ENCODE data around the gene ADAMTSL1.

Gene ADAMTSL1

DNA sequence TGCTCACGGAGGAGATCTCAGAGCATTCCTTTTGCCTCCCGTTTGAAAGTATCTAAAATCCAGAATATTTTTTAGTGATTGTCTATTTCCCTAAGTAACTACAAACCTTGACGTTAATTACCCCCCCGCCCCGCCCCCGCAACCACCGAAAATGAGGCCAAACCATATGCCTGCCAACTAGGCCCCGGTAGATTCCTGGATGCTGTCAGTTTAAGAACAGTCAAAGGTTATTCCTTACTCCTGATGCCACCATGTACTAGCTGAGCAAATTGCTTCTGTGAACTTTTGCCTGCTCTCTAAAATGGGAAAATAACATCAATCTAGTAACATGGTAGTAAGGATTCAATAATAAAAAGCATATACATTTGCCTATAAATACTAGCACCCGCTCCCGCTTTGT lies 314.3 kb downstream of the ADAMTSL1 start:
- H3K9me3 ChIP-seq (ENCODE audit: low read length), result no peaks in the 10 kb centered on the region
- no peak overlapping the region for H3K9ac ChIP-seq (ENCODE audit: low read length)
- H3K27me3 ChIP-seq (ENCODE audit: control insufficient read depth in 1 of 2, insufficient read depth in 2 of 2, low read length in 2 of 2), result no peaks in the 10 kb centered on the region
- H3K36me3 ChIP-seq (ENCODE audit: insufficient read depth, low read length), result no peaks in the 10 kb centered on the region
- H3K4me3 ChIP-seq (ENCODE audit: low read depth in 1 of 2, low read length in 2 of 2), result no peak overlapping the region
- H3K27ac ChIP-seq (ENCODE audit: low read depth, low read length), result no peak overlapping the region
- H3K4me1 ChIP-seq (ENCODE audit: insufficient read depth, low read length), result peaks cover 19% of the 10 kb centered on the region

DNA sequence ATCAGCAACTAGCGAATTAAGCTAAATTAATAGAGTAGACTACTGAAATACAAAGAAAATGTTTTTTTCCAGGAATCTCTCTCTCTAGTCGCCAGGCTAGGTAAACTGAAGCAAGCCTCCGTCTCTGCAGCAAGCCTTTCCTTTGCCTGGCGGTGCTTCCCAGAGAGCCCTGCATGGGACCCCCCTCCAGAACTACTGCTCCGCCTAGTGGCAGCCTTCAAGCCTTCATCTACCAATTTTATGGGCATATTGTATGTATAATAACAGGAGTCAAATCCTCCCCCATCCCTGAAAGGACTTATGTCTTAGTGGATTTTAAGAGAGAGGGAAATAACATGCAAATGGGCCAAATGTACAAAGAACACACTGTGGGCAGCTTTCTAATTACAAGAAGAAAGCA lies 317.1 kb downstream of the ADAMTSL1 start:
- H3K27me3 ChIP-seq (ENCODE audit: control insufficient read depth in 1 of 2, insufficient read depth in 2 of 2, low read length in 2 of 2), result no peaks in the 10 kb centered on the region

DNA sequence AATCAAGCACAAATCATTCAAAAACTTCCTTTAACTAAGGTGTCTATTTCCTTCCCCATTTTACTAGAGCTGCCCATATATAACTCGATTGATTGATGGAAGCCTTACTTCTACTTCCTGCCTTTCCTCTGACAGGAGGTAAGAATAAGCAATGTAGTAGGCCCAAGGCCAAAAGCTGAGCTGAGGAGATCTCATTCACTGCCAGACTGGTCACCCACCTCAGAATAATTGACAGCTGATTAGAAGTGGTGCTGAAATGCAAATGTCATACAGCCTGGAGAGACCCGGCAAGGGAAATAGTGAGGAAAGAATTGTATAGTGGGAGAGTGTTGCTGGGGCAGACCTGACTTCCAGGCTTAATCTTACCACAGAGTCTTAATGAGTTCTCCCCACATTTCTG lies 319.2 kb downstream of the ADAMTSL1 start:
- H3K27me3 ChIP-seq (ENCODE audit: control insufficient read depth in 1 of 2, insufficient read depth in 2 of 2, low read length in 2 of 2), result no peaks in the 10 kb centered on the region
- no peak overlapping the region for H3K4me3 ChIP-seq (ENCODE audit: low read depth in 1 of 2, low read length in 2 of 2)
- no peaks in the 10 kb centered on the region for H3K36me3 ChIP-seq (ENCODE audit: insufficient read depth, low read length)
- H3K4me1 ChIP-seq (ENCODE audit: insufficient read depth, low read length), result no peaks in the 10 kb centered on the region
- no peak overlapping the region for H3K9ac ChIP-seq (ENCODE audit: low read length)
- no peaks in the 10 kb centered on the region for H3K9me3 ChIP-seq (ENCODE audit: low read length)
- no peak overlapping the region for H3K27ac ChIP-seq (ENCODE audit: low read depth, low read length)

More for the DNA sequence above, 317.1 kb downstream of the ADAMTSL1 start:
- Histone ChIP-seq H3K9ac (ENCODE audit: low read length) (no peak overlapping the region), H3K27ac (ENCODE audit: low read depth, low read length) (no peak overlapping the region), H3K36me3 (ENCODE audit: insufficient read depth, low read length) (no peaks in the 10 kb centered on the region), H3K9me3 (ENCODE audit: low read length) (no peaks in the 10 kb centered on the region), H3K4me1 (ENCODE audit: insufficient read depth, low read length) (peaks cover 17% of the 10 kb centered on the region), H3K4me3 (ENCODE audit: low read depth in 1 of 2, low read length in 2 of 2) (no peak overlapping the region)

DNA sequence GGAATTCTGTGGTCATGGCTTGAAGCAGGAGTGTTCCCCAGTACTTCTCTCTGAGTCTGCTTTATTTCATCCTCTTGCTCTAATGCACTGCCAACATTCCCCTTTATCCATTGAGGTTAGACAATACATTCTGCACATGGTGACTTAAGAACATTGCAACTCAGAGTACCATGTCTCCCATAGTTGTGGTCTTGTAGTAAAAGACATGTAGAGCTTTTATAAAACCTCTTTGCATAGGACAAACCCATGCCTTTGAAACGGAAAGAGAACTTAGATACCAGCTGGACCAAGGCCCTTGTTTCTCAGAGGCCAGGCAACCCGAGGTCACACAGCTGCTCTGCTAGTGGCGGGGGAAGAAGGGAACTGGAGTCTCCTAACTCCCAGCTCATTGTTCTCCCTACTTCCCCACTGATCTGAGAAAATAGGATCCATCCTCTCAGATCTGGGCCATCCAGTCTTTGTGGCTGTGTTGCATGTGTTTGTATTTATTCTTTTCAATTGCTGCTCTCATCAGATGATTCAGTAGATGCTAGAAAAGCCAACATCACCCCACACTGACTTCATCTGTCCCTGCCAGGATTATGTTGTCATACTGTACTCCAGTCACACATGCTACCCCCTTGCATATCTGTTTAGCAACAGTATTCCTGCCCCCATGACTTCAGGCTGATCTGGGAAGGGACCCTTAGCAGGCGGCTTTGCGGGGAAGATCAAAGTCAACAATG lies 322.2 kb downstream of the ADAMTSL1 start:
- H3K4me3 ChIP-seq (ENCODE audit: low read depth in 1 of 2, low read length in 2 of 2), result no peak overlapping the region
- no peaks in the 10 kb centered on the region for H3K4me1 ChIP-seq (ENCODE audit: insufficient read depth, low read length)
- H3K27ac ChIP-seq (ENCODE audit: low read depth, low read length), result no peak overlapping the region
- no peaks in the 10 kb centered on the region for H3K27me3 ChIP-seq (ENCODE audit: control insufficient read depth in 1 of 2, insufficient read depth in 2 of 2, low read length in 2 of 2)
- H3K9me3 ChIP-seq (ENCODE audit: low read length), result no peaks in the 10 kb centered on the region
- H3K36me3 ChIP-seq (ENCODE audit: insufficient read depth, low read length), result no peaks in the 10 kb centered on the region
- H3K9ac ChIP-seq (ENCODE audit: low read length), result no peak overlapping the region

DNA sequence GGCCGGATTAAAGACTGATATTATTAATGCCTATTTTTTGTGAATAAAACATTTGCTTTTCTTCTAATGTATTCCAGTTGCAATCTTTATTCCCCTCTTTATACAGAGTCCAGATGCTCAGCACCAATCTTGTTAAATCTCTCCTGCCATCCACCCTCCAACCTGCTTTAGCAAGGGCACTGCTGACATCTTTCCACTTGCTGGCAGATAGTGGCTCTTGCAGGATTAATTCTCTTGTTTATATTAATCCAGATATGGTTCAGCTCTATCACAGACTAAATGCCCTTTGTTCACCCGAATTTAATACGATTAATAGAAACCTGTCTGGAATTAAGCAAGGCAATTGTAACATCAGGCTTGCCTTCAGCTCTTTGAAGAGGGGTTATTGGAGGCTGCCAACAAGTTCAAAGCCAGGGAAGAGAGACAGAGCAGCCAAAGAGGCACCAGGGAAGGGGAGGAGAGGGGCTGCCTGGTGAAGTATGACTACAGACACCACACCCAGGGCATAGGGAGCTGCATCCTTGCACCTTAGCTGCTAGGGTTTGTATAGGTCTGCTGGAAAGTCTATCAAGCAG lies 322.8 kb downstream of the ADAMTSL1 start:
- Histone ChIP-seq H3K9ac (ENCODE audit: low read length) (no peak overlapping the region), H3K4me3 (ENCODE audit: low read depth in 1 of 2, low read length in 2 of 2) (no peak overlapping the region), H3K27me3 (ENCODE audit: control insufficient read depth in 1 of 2, insufficient read depth in 2 of 2, low read length in 2 of 2) (no peaks in the 10 kb centered on the region), H3K9me3 (ENCODE audit: low read length) (no peaks in the 10 kb centered on the region), H3K4me1 (ENCODE audit: insufficient read depth, low read length) (no peaks in the 10 kb centered on the region), H3K36me3 (ENCODE audit: insufficient read depth, low read length) (no peaks in the 10 kb centered on the region), H3K27ac (ENCODE audit: low read depth, low read length) (no peak overlapping the region)

DNA sequence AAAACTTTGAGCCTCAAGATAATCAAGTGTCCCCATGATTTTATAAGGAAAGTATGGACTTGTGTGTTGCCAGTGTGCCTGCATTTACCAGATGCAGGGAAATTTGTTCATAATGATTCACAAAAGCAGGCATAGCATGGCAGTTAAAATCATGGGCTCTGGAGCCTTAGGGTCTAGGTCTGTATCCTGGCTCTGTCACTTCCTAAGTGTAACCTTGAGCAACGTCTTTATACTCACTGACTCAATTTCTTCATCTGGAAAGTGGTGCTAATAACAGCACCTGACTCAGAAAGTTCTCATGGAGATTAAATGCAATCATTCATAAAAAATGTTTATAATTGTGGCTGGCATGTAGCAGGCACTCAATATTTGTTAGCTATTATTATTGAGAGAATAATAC lies 324.2 kb downstream of the ADAMTSL1 start:
- no peaks in the 10 kb centered on the region for H3K4me1 ChIP-seq (ENCODE audit: insufficient read depth, low read length)
- H3K36me3 ChIP-seq (ENCODE audit: insufficient read depth, low read length), result no peaks in the 10 kb centered on the region
- H3K9me3 ChIP-seq (ENCODE audit: low read length), result no peaks in the 10 kb centered on the region
- no peaks in the 10 kb centered on the region for H3K27me3 ChIP-seq (ENCODE audit: control insufficient read depth in 1 of 2, insufficient read depth in 2 of 2, low read length in 2 of 2)
- no peak overlapping the region for H3K4me3 ChIP-seq (ENCODE audit: low read depth in 1 of 2, low read length in 2 of 2)
- H3K27ac ChIP-seq (ENCODE audit: low read depth, low read length), result no peak overlapping the region
- no peak overlapping the region for H3K9ac ChIP-seq (ENCODE audit: low read length)

DNA sequence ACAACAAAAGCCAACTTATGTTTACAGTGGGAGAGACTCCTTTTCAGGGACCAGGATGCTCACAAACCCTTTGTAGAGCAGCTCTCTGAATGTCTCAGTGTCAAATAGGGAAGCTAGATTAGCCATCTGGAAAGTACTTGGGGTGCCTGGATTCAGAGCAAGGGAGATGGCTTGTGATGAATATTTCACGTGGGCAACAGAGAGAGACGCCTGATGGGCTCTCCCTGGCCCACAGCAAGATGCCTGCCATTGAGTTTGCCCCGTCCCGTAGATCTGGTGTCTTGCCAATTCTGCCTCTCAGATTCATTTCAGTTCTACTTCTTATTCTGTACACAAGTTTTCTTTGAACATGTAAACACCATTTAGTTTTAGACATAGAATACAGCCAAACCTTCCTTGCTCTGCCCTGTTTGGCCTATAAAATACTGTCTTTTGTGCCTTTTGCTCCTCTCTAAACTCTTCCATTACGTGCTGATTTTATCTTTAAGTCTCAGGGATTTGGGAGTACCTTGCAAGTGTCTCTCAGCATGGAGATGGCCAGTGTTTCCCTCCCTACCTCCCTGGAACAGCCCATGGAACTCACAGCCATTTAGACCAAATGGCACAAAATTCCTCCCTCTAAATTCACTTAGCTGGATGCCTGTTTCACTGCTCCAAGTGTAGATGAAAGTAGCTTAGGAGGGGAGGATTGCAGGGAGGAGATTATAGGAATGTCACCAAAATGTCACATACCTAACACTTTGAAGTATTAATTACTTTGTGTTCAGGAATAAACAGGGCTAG lies 324.7 kb downstream of the ADAMTSL1 start:
- Histone ChIP-seq H3K9me3 (ENCODE audit: low read length) (no peaks in the 10 kb centered on the region), H3K9ac (ENCODE audit: low read length) (no peak overlapping the region), H3K36me3 (ENCODE audit: insufficient read depth, low read length) (no peaks in the 10 kb centered on the region), H3K27me3 (ENCODE audit: control insufficient read depth in 1 of 2, insufficient read depth in 2 of 2, low read length in 2 of 2) (no peaks in the 10 kb centered on the region), H3K27ac (ENCODE audit: low read depth, low read length) (no peak overlapping the region), H3K4me3 (ENCODE audit: low read depth in 1 of 2, low read length in 2 of 2) (no peak overlapping the region), H3K4me1 (ENCODE audit: insufficient read depth, low read length) (no peaks in the 10 kb centered on the region)

DNA sequence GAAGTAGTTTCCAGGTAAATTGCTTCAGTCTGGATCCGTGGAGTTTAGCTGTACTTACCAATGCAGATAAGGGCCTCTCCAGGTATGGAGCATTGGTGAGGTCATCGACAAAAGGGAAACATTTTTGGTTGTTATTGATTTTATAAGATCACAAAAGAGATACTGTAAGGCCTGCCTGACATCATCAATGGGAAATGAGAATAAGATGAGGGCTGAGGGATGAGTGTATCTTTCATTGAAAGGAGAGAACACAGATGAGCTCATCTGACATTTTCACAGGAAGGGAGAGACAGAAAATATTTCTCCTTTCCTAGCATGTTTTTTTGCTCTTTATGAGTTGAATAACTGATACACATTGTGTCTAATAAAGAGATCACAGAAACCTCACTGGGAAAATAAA lies 325.5 kb downstream of the ADAMTSL1 start:
- Histone ChIP-seq H3K27ac (ENCODE audit: low read depth, low read length) (no peak overlapping the region), H3K36me3 (ENCODE audit: insufficient read depth, low read length) (no peaks in the 10 kb centered on the region), H3K9me3 (ENCODE audit: low read length) (no peaks in the 10 kb centered on the region), H3K9ac (ENCODE audit: low read length) (no peak overlapping the region), H3K27me3 (ENCODE audit: control insufficient read depth in 1 of 2, insufficient read depth in 2 of 2, low read length in 2 of 2) (no peaks in the 10 kb centered on the region), H3K4me1 (ENCODE audit: insufficient read depth, low read length) (no peaks in the 10 kb centered on the region), H3K4me3 (ENCODE audit: low read depth in 1 of 2, low read length in 2 of 2) (no peak overlapping the region)

DNA sequence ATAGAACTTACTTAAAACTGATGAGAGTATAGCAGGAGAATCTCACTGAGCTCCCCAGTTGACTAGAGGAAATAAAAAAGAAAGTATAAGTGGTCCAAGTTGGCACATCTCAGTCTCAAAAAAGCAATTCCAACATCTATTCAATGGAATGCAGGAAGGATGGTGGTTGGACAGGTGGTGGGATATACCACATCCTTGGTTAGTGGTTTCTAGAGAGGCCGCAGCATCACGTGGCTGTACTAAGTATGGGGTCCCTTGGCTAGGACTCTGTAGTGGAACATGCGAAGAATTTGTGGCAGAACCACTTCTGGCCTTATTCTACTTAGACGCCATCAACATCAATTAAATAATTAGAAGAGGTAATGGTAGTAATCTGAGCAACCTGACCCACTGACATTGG lies 326.6 kb downstream of the ADAMTSL1 start:
- Histone ChIP-seq H3K4me1 (ENCODE audit: insufficient read depth, low read length) (no peaks in the 10 kb centered on the region), H3K9ac (ENCODE audit: low read length) (no peak overlapping the region), H3K9me3 (ENCODE audit: low read length) (no peaks in the 10 kb centered on the region), H3K27me3 (ENCODE audit: control insufficient read depth in 1 of 2, insufficient read depth in 2 of 2, low read length in 2 of 2) (no peaks in the 10 kb centered on the region), H3K4me3 (ENCODE audit: low read depth in 1 of 2, low read length in 2 of 2) (no peak overlapping the region), H3K27ac (ENCODE audit: low read depth, low read length) (no peak overlapping the region), H3K36me3 (ENCODE audit: insufficient read depth, low read length) (no peaks in the 10 kb centered on the region)

DNA sequence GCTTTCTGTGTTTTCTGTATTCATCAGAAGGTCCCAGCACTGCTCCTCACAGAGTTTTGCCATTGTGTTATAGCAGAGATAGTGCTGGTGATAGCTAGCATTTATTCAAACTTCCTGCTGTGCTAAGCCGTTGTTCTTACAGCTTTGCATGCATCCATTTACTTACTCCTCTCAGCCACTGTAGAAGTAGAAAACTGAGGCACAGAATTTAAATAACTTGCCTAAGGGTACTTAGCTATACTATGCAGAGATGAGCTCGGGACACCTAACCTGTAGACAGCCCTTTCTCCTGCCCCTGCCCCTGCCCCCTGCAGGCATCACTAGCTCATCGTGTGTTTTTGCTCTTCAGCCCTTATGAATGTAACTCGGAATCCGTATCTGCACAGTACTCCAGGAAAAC lies 331.4 kb downstream of the ADAMTSL1 start:
- H3K4me1 ChIP-seq (ENCODE audit: insufficient read depth, low read length), result peaks cover 8% of the 10 kb centered on the region
- H3K9me3 ChIP-seq (ENCODE audit: low read length), result no peaks in the 10 kb centered on the region
- H3K36me3 ChIP-seq (ENCODE audit: insufficient read depth, low read length), result no peaks in the 10 kb centered on the region
- no peaks in the 10 kb centered on the region for H3K27me3 ChIP-seq (ENCODE audit: control insufficient read depth in 1 of 2, insufficient read depth in 2 of 2, low read length in 2 of 2)
- no peak overlapping the region for H3K4me3 ChIP-seq (ENCODE audit: low read depth in 1 of 2, low read length in 2 of 2)
- H3K9ac ChIP-seq (ENCODE audit: low read length), result no peak overlapping the region
- H3K27ac ChIP-seq (ENCODE audit: low read depth, low read length), result no peak overlapping the region

DNA sequence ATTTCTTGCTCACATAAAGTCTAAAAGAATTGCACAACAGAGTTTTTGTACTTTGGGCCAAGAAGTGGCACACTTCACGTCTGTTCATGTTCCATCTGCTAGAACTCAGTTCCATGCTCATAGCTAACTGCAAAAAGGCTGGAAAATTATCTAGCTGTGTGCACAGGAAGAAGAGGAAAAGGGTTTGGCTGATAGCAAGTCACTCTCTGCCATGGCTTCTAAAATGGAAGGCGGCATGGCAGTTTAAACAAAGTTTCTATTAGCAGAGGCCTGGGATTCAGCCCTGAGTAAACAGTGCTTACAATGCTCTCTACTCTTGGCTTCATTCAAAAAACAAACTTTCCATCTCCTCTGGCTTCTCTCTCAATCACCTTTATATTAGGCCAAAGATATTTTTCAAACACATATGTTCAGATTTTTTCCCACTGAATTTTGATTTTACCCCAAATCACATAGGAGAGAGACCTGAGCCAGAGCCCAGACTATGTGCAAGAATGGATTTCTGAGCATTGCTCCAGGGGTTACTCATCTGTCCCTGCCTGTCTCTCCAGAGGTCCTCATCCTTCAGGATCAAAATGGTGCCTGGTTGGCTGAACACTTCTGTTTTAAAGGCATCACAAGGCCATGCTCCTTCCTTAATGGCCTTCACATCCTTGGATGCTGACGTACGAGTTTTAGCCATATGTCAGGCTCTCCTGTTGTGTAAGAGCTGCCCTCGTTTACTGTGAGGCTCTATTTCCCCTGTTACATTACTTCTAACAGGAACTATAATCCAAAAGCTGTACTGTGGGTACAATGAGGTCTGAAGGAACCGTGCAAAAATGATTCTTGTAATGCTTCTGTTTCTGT lies 332.5 kb downstream of the ADAMTSL1 start:
- H3K4me1 ChIP-seq (ENCODE audit: insufficient read depth, low read length), result peaks cover 8% of the 10 kb centered on the region
- no peaks in the 10 kb centered on the region for H3K36me3 ChIP-seq (ENCODE audit: insufficient read depth, low read length)
- H3K27me3 ChIP-seq (ENCODE audit: control insufficient read depth in 1 of 2, insufficient read depth in 2 of 2, low read length in 2 of 2), result no peaks in the 10 kb centered on the region
- H3K9me3 ChIP-seq (ENCODE audit: low read length), result no peaks in the 10 kb centered on the region
- H3K4me3 ChIP-seq (ENCODE audit: low read depth in 1 of 2, low read length in 2 of 2), result no peak overlapping the region
- no peak overlapping the region for H3K9ac ChIP-seq (ENCODE audit: low read length)
- no peak overlapping the region for H3K27ac ChIP-seq (ENCODE audit: low read depth, low read length)
